HCT116 (cell line): ENCODE measurements around the gene GRIK2.

Experiments
- CBX3 ChIP-seq: IDR thresholded peaks from 2 replicates; pipeline ENCODE4 v1.6.1; 2012; ENCODE audit warnings: low read depth
- CTCF ChIP-seq, 3 experiments: fragments of 200-600 bp in 1 of 3; sonication (generic) in 1 of 3; IDR thresholded peaks in 2 of 3; conservative IDR thresholded peaks in 1 of 3; 2 replicates each; pipeline ENCODE4 v1.5.1; 2012 to 2017; ENCODE audit warnings: low read depth in 2 of 3, low read length in 2 of 3, antibody characterized with exemption in 1 of 3, borderline replicate concordance in 1 of 3, control low read depth in 1 of 3, mild to moderate bottlenecking in 1 of 3, mixed read lengths in 1 of 3, mixed run types in 1 of 3, moderate library complexity in 1 of 3; ENCODE audit not compliant: insufficient read depth in 1 of 3
- JUND ChIP-seq: IDR thresholded peaks from 2 replicates; pipeline ENCODE4 v1.6.1; 2012
- POLR2A ChIP-seq: IDR thresholded peaks from 2 replicates; pipeline ENCODE4 v1.7.0; 2011; ENCODE audit warnings: borderline replicate concordance; ENCODE audit not compliant: insufficient read depth, insufficient read length; ENCODE audit errors: extremely low read depth
- RAD21 ChIP-seq: IDR thresholded peaks from 2 replicates; pipeline ENCODE4 v1.6.1; 2012; ENCODE audit warnings: low read depth, mild to moderate bottlenecking
- ZBTB33 ChIP-seq: IDR thresholded peaks from 2 replicates; pipeline ENCODE4 v1.6.1; 2011; ENCODE audit warnings: mild to moderate bottlenecking, low read length, moderate library complexity; ENCODE audit not compliant: insufficient replicate concordance; ENCODE audit errors: extremely low read depth

- TF ChIP-seq JUND, result no peak
- no peak for TF ChIP-seq RAD21
- TF ChIP-seq ZBTB33, result no peak
- no peak for TF ChIP-seq CTCF (IDR thresholded peaks at IDR 0.05 in 2 of 3, conservative IDR thresholded peaks at IDR 0.05 in 1 of 3; ENCODE audit: borderline replicate concordance in 1 of 3, insufficient read depth in 1 of 3, low read depth in 2 of 3, low read length in 2 of 3)
- no peak for TF ChIP-seq CBX3
- TF ChIP-seq POLR2A, result no peak
These were observed 543.0 kb downstream of the GRIK2 start for GRCh38 chr6:101936516-101936915.
